Measurements from ENCODE around the gene FBXO17. TPM values are rescaled to one million over a fixed set of nuclear protein-coding genes. Genes with fewer than 3 reads are reported as not detected.

FBXO17 gene
- total RNA-seq, 4 donors from 2014 or later = 3.9 to 18.3 (median 8.8) TPM

DNA sequence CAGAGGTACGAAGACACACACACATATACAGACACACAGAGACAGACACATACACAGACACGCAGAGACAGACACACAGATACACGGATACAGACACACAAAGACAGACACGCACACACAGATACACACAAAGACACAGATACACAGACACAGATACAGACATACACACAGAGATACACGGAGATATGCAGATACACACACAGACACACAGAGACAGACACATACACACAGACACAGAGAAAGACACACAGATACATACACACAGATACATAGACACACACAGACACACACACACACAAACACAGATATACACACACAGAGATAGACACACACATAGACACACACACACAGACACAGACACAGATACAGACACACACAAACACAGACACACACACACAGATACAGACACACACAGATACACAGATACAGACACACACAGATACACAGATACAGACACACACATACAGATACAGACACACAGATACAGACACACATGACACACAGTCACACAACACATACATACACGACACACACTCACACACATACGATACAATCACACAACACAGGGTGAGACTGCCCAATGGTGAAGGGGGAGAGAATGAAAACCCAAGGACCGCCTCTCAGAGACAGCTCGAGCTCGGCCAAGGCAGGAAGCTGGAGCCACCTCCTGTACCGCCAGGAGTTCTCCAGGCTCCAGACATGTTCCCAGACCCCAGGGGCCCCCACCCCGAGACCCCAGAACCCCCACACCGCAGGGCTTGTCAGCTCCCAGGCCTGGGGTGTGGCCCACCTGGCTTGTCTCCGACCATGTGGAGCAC lies 54.7 kb downstream of the FBXO17 start:
- intact Hi-C loops (cut with DNase I) = no loop called here
- no peak for DNase-seq
- Histone ChIP-seq H3K36me3 (peaks cover 0 to 55% (median 13%) of the 10 kb centered on the region in 3 donors), H3K9me3 (no peaks in the 10 kb centered on the region), H3K27ac (no peak overlapping the region), H3K4me1 (no peaks in the 10 kb centered on the region), H3K4me3 (no peak overlapping the region), H3K27me3 (no peaks in the 10 kb centered on the region)
- 66 to 70% methylated on average over 7 to 10 of the region's 14 CpGs for WGBS, 2 donors
- no peak for TF ChIP-seq POLR2A (IDR thresholded peaks at IDR 0.05)

DNA sequence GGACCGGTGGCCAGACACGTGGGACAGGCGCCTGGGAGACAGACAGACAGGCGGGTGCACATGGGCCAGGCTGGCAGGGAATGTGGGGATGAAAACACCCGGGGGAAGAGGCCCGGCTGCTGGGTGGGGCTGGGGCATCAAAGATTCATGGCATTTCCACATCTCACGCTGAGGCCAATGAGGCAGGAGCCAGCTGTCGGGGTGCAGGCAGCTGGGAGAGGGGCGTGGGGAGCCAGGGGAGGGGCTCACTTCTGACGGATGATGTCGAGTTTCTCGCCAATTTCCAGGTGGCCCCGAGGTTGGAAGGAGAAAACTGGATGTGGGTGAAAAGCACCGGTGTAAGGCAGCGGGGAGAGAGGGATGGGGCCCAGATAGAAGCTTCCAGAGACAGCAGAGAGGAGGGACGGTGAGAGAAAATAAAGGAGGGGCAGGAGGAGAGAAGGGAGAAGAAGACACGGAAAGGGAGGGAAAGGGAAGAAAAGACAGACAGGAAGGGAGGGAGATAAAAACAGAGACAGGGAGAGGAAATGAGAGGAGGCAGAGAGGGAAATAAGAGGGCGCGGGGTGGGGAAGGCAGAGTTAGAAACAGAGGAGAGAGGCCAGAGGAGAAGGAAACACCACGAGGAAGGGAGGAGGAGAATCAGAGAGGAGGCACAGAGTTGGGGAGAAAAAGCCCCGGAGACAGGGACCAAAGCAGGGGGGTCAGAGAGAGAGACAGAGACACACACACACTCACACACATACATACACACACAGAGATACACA lies 55.5 kb downstream of the FBXO17 start:
- H3K27me3 ChIP-seq = no peaks in the 10 kb centered on the region
- H3K4me1 ChIP-seq = no peaks in the 10 kb centered on the region
- TF ChIP-seq, protein P1, sequence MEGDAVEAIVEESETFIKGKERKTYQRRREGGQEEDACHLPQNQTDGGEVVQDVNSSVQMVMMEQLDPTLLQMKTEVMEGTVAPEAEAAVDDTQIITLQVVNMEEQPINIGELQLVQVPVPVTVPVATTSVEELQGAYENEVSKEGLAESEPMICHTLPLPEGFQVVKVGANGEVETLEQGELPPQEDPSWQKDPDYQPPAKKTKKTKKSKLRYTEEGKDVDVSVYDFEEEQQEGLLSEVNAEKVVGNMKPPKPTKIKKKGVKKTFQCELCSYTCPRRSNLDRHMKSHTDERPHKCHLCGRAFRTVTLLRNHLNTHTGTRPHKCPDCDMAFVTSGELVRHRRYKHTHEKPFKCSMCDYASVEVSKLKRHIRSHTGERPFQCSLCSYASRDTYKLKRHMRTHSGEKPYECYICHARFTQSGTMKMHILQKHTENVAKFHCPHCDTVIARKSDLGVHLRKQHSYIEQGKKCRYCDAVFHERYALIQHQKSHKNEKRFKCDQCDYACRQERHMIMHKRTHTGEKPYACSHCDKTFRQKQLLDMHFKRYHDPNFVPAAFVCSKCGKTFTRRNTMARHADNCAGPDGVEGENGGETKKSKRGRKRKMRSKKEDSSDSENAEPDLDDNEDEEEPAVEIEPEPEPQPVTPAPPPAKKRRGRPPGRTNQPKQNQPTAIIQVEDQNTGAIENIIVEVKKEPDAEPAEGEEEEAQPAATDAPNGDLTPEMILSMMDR (IDR thresholded peaks at IDR 0.05) = no peak
- no peak for TF ChIP-seq POLR2A (IDR thresholded peaks at IDR 0.05)
- no peak overlapping the region for H3K4me3 ChIP-seq
- H3K27ac ChIP-seq = no peak overlapping the region
- no peaks in the 10 kb centered on the region for H3K9me3 ChIP-seq
- peaks cover 0 to 55% (median 12%) of the 10 kb centered on the region in 3 donors for H3K36me3 ChIP-seq
- intact Hi-C loops (cut with DNase I) = no loop called here
- 61 to 63% methylated on average over 11 to 19 of the region's 21 CpGs for WGBS, 2 donors
- no peak for DNase-seq

DNA sequence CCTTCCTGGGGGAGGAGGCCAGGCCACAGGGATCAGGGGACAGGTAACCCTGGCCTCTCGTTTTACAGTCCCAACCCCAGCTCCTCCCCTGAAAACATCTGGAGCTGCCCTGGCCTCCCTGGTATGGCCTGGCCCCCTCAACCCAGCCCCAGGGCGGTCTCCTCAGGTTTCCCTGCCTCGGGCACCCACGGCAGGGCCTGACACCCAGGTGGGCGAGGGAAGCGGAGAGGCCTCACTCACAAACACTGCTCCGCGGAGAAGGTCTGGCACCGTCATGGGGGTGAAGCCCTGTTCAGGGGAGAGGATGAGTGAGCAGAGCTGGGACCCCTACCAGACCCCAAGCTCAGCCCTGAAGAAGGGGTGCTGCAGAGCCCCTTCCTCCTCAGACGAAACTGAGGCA lies 57.0 kb downstream of the FBXO17 start:
- TF ChIP-seq, protein P1 (IDR thresholded peaks at IDR 0.05) = no peak
- no peak for TF ChIP-seq POLR2A (IDR thresholded peaks at IDR 0.05)
- WGBS, 2 donors = no CpG with 5 or more reads among the region's 10 CpGs
- Histone ChIP-seq H3K4me1 (no peaks in the 10 kb centered on the region), H3K9me3 (no peaks in the 10 kb centered on the region), H3K27ac (no peak overlapping the region), H3K27me3 (no peaks in the 10 kb centered on the region), H3K4me3 (no peak overlapping the region), H3K36me3 (peaks cover 0 to 45% (median 0%) of the 10 kb centered on the region in 3 donors)
- no peak for DNase-seq
- intact Hi-C loops (cut with DNase I) = no loop called here

DNA sequence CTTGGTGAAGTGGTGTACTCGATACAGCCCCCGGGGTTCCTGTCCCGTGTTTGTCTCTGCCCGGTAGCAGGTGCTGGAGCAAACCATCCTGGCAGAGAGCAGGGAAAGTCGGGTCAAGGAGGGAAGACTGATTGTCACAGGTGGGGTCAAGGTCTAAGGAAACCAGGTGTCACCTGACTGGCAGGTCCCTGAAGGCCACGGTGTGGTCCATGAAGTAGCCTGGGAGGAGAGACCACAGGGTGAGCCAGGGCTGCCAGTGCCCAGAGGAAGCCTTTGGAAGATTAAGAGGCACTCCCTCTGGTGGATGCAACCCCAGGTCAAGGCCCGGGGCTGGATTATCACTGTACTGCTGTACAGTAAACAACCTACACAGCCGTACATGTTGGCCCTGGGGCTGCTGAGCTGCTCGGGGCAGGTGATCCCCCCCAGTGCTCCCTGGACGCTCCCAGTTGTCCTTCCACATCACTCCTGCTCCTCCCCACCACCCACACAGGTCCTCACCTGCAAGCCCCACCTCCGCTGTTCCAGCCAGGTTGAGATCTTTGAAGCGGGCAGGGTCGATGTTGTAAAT lies 57.5 kb downstream of the FBXO17 start:
- Histone ChIP-seq H3K9me3 (no peaks in the 10 kb centered on the region), H3K27ac (no peak overlapping the region), H3K4me1 (no peaks in the 10 kb centered on the region), H3K27me3 (no peaks in the 10 kb centered on the region), H3K36me3 (peaks cover 0 to 43% (median 0%) of the 10 kb centered on the region in 3 donors), H3K4me3 (no peak overlapping the region)
- TF ChIP-seq, protein P1 (IDR thresholded peaks at IDR 0.05) = peak in 1 of 6 experiments; percentile 5
- TF ChIP-seq POLR2A (IDR thresholded peaks at IDR 0.05) = no peak
- intact Hi-C loops (cut with DNase I) = no loop called here
- no peak for DNase-seq
- WGBS, 2 donors = 63 to 69% methylated on average over 6 of the region's 13 CpGs

DNA sequence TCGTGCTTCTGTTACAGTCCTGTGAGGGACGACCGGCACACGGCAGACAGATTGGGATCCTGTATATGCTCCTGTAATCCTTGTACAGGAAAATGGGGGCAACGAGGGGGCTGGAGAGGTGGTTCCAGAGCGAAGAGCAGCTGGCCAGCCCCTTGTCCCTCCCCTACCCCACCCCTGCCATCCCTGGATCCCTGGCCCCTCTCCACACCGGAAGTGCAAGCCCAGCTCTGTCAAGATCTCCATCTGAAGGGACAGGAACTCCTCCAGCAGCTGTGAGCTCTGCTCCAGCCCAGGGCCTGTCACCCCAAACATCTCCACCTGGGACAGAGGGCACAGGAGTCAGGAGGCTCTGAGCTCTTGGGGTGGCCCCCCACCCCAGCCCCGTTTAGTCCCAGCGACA lies 58.0 kb downstream of the FBXO17 start:
- peaks cover 0 to 38% (median 0%) of the 10 kb centered on the region in 3 donors for H3K36me3 ChIP-seq
- peaks cover 0 to 4% (median 0%) of the 10 kb centered on the region in 4 donors for H3K27me3 ChIP-seq
- intact Hi-C loops (cut with DNase I) = no loop called here
- H3K4me1 ChIP-seq = no peaks in the 10 kb centered on the region
- TF ChIP-seq POLR2A (IDR thresholded peaks at IDR 0.05) = no peak
- TF ChIP-seq, protein P1 (IDR thresholded peaks at IDR 0.05) = no peak
- H3K9me3 ChIP-seq = no peaks in the 10 kb centered on the region
- 86 to 94% methylated on average over 4 to 6 of the region's 9 CpGs for WGBS, 2 donors
- no peak overlapping the region for H3K27ac ChIP-seq
- no peak overlapping the region for H3K4me3 ChIP-seq
- DNase-seq = no peak

Measured in esophagus squamous epithelium (tissue), 5 donors.